KBM-7 (cell line): ENCODE results near the gene PCTP.

Experiments
- DNase-seq: peaks from one replicate; pipeline ENCODE4 v3.0.0-alpha.2; 2015
- in situ Hi-C: fragments of 300-500 bp; cut with MboI; formaldehyde crosslinking; loops from 2 replicates; pipeline ENCODE4 v1.14.3; 2020; ENCODE audit warnings: low sequenced_read_pairs, low pct_unique_long_range_greater_than_20kb, mixed read lengths

Gene PCTP

DNA sequence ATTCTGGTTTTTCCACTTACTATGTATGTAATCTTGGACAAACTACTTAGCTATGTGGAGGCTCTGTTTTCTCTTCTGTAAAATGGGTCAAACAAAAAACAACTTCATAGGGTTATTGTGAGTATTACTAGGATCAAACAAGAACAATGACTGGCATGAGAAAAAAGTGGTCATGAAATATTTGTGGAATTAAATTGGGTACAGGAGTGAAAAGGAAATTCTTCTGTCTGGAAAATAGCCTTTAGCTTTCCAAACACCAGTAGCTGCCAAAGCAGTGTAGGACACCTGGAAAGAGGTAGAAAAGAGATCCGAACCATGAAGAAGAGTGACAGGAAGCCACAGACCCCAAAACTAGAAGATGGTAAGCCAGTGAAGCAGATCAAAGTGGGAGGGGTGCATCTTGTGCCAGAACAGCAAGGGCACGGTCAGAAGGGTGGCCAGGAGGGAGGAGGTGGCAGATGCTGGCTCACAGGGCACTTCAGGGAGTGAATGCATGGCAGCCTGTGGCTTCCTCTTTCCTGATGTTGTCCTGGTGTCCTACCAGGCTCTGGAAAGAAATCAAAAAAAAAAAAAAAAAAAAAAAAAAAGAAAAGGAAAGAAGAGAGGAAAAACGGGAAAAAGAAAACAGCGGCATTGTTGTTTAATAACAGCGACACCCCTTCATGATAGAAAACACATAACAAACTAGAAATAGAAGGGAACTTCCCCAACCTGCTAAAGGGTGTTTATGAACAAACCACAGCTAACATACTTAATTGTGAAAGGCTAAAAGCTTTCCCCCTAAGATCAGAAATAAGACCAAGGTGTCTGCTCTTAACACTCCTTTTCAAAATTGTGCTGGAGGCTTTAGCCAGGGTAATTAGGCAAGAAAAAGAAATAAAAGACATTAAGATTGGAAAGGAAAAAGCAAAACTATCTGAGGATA, 67.9 kb downstream of the PCTP start:
- DNase-seq, result peak; percentile 35
- in situ Hi-C loops, result no loop called here

DNA sequence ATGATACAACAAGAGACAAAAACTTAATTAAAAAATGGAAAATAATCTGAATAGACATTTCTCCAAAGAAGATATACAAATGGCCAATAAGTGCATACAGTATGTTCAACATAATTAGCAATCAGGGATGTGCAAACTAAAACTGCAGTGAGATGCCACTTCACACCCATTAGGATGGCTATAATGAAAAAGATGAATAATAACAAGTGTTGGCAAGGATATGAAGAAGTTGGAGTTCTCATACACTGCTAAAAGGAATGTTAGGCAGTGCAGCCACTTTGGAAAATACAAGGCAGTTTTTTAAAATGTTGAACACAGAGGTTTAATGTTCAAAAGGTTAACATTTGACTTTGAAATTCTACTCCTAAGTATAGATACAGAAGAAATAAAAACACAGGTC, 69.8 kb downstream of the PCTP start:
- DNase-seq, result no peak
- in situ Hi-C loops, result no loop called here

DNA sequence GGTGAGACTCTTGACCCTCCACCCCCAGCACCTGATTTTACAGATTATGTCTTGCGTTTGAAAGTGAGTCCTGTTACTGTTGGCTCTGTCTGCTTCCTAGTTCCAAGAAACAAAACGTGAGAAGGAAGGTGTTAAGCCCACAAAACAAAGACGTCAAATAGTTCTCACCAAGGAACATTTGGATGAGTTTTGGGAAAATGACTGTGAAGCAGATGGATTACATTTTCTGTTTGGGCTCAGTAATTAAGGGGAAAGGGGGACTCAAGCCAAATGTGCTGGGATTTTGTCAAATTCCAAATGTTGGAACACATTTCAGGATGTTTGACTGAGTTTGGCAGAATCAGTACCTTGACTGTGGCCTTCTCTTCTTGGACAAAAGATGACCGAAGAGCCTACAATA, 71.2 kb downstream of the PCTP start:
- DNase-seq, result no peak
- in situ Hi-C loops, result no loop called here

DNA sequence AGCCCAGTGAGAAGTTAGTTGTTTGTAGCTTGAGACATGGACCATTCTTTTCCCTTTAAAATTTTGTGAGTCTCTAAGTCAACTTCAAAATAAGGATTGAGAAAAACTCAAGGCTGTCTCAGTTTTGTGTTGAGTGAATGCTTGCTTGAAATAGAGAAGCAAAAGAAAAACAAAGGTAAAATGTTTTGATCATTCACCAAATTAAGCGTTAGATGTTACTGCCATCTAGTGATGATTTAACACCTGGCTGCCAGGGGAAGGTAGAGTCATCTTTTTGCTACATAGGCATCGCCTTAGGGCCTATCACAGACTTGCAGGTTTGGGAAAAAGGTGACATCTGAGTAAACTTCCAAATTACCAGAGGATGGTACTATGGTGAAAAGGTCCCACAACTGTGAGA, 74.4 kb downstream of the PCTP start:
- in situ Hi-C loops, result loop anchor here (25.0 kb wide), 1 partner anchor 88 kb away; no protein-coding TSS in a partner anchor
- DNase-seq, result peak; percentile 32
